ENCODE measurements around the gene EBF3.

The EBF3 gene

DNA sequence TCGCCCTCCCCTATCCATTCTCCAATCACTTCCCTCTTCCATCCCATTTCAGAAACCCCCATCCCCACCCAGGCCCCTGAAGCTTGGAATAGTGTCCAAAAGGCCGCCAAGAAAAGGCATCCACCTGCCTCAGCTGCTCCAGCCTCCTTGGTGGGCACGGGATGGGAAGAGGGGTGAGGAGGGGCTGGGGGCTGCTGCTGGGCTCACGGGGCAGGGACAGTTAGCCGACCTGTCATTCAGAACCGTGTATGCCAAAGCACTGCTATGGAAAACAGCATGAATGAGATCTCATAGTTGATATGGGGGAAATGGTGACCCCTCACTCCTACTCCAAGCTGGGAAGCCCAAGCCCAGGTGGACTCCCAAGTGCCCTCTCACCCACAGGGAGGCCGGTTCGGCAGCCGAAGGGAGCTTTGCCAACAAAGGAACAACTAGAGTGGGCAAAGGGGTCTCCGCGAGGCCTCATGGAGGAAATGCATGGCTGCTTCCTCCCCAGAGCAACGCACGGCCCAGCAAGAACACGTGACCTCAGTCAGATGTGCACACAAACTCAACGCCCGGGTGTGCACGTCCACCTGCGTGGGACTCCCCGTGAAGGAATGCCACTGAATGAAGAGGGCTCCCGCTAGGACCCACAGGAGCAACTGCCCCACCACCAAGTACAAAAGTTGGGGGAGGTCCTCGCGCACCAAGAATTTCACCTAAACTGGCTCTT lies 52.5 kb downstream of the EBF3 start:
- no peak for DNase-seq

DNA sequence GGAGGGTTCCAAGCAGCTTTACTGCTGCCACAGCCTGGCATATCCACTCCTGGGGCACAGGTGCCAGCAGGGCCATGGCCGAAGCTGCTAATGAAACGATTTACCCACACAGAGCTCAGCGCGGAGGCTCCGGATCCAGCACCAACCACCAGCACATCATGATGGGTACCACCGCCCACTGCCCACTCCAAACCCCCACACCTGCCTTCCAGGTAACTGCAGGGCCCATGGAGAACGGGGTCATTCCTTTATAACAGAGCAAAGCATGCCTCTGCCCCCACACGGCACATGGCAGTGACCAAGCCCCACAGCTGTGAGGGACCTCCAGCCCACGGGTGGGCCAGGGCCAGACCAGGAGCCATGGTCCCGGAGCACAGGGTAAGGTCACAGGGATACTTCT lies 53.2 kb downstream of the EBF3 start:
- no peak for DNase-seq

DNA sequence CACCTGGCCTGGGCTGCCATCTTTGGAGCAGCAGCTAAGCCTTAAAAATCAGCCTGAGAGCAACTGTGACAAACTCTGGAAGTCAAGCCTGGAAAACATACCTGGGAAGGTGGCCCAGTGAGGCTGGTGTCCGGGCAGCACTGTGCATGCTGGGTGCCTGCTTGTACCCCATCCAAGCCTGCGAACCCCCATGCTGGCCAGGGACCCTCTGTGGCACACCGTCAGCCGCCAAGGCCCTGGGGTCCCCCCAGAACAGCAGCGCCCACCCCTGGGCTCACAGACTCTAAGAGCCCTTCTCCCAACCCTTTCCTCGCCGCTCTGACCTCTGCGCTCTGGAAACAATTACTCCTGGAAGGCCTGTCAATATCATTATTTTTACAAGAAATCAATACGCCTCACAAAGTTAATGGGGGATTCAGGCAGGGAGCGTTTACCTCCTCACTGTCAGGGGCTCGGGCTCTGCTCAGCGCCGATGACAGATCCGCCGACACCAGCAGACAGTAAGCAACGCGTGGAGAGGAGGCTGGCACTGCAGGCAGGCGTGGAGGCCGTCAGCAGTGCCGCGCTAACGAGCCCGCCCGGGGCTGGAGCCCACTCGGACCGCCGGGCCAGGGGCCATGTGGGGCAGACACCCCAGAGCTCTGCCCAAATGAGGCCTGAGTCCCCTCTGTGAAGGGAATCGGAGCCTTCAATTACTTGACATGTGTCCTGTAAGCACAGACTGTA lies 54.4 kb downstream of the EBF3 start:
- no peak for DNase-seq

DNA sequence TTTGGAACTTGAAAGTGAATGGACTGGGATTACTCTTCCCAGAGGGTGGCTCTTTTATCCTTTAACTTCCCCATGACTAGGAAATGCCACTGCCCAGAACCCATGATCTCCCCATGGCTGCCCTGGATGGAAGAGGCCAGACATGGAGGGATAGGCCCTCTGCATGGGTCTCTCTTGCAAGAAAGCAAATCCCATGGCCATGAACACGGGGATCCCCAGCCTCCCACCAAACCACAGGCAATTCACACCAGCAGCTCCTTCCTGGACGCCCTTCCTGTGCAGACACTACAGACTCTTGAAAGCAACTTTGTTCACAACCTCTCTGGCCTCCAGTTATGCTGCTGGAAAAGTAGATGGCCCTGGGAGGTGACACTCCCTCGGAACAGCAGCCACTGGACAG lies 55.0 kb downstream of the EBF3 start:
- no peak for DNase-seq

DNA sequence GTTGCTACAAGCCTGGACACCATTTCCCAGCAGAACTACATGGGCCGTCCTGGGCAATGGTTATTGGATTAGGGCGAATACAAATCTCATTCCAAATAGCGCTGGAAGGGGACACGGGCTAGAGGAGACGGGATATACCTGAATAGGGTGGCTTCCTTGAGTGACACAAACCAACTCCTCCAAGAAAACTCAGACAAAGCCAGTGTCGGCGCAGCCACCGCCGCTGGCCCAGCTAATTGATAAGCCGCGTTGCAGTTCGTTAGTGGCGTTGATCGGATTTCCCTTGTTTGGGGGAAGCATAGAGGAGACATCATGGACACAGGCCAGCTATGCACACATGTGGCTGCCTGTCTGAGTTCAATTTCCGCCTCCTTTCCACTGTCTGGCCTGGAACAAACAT lies 55.7 kb downstream of the EBF3 start:
- no peak for DNase-seq

DNA sequence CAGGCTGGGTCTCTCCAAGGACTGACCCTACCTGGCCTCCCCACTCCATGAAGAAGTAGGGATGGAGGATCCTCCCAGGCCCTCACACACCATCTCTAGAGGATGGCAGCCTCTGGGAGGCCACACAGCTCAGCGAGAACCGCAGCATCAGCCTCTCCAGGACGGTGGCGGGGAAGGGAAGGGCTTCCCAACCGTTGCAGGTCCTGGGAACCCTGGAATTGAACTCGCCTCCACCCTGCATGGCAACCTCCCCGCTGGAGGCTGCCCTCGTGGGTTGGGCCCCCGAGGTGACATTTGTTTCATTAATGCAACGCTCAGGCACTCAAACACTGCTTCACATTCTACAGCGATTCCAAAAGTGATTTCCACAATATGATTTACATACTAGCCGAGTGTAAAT lies 58.5 kb downstream of the EBF3 start:
- DNase-seq: no peak

DNA sequence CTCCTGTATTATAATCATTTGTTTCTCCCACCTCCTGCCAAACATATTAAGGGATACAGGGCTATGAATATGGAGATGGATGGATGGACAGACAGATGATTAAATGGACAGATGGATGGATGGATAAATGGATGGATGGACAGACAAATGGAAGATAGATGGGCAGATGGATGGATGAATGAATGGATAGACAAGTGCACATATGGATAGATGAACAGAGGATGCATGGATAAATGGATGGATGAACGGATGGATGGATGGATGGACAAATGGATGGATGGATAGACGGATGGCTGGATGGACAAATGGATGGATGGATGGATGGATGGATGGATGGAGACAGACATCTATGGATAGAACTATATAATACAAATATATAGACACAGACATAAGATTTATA lies 59.8 kb downstream of the EBF3 start:
- DNase-seq: no peak

DNA sequence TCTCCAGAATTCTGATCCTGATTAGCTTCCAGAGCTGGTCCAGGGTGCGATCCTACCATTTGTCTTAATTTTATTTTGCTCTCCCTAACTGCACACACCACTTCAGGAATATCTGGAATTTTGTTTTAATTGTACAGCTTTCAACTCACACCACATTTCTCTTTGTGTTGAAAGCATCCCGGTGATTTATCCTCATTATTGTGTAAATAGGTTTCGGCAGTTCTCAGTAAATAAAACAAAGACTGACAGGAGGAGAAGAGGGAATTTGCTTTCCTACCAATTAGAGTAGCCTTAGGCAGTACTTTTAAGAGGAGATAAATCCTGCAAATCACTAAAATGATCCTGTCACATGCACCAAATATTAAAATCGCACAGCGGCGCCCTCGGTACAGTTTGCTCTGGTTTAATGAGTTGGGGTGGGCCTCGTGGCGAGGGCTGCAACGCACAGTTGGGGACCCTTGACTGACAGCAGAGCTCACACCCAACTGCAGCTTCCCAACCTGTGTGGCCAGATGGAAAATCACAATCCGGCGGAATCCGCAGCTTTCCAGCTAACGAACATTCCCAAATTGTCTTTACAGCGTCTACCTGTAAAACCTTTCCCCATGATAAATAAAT lies 62.6 kb downstream of the EBF3 start:
- DNase-seq: no peak

DNA sequence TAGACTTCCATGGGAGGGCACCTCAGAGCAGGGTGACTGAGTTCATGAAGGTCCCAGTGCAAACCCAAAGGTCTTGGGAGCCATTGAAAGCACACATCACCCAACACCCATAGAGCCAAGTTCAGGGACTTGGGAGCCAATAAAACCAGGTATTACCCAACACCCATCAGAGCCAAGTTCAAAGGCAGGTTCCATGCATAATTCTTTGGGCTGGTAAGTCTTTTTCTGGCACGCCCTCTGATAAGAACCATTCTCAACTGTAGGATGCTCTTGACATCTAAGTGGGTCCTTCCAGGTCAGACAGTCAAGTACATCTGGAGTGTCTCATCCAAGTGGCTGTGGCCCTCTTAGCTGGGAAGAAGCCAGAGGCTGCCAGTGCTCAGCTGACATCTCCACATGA lies 63.2 kb downstream of the EBF3 start:
- DNase-seq: no peak

DNA sequence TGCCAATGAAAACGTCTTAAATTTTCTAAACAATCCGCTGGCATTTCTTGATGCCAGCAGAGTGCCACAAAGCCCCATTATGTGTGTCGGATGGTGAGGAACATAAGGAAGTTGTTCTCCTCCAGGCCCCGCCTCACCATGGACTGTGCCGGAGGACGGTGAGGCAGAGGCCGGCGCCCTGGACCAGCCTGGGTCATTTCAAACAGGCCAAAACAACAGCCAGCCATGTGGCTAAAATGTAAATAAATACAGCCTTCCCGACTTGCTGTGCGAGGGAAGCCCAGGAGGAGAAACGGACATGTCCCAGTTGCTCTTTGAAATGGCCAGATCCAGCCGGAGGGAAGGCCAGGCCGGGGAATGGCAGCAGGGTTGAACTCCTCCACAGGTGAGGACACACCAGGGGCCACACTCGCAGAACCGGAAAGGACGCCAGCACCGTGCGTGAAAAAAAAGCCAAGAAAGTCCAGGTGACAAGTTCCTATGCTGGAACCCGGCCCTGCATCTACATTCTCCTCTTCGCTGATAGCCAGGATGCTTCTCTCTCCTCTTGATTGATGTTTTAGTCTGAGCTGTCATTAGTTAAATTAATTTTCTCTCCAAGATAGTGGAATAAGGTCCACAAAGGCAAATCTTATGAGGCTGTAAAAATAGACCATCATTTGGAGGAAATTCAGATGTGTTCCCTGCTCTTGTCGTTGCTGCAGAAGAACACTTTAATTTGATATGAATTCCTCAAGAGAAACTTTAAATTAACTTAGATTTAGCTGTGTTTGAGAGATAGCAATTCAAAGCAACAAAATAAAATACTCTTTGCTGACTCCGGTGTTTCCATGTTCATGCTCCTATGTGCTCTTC lies 64.6 kb downstream of the EBF3 start:
- DNase-seq: no peak

DNA sequence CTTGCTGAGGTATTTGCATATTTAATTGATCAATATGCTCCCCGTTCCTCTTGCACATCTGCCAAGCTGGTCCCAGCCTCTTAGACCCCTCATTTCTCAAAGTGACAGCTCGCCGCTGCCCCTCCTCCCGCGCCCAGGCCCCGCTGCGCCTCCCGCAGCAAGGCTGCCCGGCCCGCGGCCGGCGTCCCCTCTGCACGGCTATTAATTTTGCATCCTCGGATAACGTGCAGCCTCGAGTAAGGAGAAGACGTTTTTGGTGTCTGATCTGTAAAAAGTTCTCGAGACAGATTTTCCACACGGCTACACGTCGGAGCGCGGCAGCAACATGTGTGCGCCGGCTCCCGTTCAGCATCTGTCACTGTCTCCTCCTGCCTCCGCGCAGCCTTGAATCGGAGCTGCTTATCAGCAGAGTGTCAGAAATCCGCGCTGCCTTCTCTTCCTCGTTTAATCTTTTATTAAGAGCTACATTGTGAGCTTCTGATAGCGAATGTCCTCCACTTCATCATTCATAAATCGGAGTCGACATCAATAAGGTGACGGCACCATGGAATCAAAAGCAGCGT lies 65.3 kb downstream of the EBF3 start:
- no peak for DNase-seq

DNA sequence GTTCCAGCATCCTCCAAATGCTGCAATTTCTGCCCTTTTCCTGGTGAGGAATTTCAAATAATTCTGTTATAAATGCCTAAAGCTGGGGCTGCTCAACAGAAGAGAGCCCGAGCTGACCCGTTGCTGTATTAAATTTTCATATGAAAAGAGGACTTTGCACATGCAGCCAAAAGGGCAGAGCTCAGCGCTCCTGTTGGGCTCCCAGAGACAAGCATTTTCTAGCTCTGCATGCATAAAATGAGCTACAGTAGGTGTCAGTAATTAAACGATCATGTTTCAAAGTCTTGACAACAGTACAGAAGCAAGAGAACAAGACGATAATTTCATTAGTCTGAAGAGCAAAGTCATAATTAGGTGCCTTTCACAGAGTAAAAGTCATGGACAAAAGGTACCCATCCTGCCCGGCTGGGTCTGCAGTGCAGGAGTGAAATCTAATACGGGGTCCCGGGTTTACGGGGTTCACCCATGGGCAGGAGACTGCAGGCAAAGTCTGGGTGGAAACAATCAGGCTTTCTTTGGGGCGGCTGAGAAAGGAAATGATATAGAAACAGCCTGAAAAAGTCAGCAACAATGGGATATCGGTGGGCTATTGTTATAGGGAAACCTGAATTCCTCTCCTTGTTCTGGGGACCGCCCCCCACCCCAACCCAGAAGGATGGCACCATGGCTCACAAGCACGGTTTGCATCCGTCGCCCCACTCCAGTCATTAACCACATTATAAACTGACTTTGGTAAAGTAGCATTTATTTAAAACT lies 66.0 kb downstream of the EBF3 start:
- DNase-seq: no peak

DNA sequence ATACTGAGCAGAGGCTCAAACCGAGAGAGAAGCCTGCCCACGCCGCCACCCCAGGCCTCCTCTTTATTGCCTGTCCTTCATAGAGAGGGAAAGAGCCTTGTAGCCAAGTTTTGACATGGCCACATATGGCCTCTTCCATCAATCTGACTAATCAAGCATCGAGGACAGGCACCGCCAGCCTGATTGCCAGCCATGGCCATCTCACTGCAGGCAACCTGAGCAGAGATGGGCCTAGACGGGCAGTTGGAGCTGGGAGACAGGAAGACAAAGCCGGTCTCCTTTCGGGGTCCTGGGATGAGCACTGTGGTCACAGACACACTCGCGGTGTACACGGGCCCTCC lies 67.2 kb downstream of the EBF3 start:
- no peak for DNase-seq

DNA sequence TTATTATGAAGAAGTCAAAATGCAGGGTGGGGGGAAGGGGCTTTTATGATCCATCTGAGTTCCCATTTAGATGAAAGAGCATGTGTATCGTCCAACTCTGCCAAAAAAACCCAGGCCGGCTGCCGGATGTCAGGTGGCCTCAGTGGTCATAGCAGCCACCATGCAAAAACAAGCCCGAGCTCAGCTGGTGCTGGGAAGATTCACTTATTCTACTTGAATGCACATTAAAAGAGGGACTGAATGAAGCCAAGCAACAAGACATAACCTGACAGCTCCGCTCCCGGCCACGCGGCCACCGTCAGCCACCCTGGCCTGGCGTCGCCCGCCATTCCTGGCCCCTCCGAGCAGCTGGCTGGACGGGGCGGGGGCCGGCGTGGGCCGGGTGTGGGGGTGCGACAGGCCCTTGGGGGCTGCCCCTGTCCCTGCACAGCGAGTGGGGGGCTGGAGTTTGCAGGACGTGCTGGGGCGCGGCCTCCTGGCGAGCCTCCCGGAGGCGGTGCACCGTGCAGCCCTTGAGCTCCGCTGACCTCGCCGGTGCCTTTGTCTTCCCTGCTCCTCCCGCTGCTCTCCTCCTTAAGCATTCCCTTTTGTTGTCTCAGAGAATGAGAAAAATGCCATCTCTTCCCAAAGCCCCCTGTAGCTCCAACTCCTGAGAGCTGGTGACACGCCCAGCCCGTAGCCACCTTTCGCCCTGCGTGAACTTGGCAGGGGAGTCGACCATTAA lies 67.8 kb downstream of the EBF3 start:
- no peak for DNase-seq

DNA sequence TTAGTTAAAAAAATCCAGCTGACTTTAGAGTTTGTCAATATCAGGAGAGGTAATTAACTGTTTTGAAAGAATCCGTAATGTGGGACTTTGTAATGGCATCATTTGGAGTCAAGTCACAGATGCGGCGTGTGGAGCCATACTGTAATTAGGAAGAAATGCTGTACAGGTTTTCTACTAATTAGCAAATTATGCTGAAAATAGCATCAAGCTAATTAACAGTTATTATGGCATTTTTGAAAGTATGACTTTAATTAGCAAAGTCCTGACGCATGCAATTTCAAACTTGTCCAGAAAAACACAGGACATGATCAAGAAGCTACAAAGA lies 68.3 kb downstream of the EBF3 start:
- no peak for DNase-seq

DNA sequence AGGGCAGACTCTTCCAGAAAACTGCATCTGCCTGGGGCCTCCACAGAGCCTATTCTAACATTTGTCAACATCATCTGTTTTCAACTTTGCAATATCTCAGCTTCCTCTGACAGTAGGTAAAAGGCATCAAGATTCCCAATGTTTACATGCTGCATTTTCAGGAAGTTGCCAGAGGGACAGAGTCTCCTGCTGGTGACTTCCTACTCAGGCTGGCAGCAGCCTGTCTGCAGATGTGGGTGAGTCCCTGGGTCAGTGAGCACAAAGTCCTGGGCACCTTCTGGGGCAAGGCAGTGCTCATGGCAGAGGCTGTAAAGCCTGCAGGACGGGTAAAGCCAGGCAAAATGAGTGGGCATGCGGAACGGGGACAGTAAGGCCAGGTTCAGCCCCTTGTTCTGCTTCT lies 69.4 kb downstream of the EBF3 start:
- no peak for DNase-seq

DNA sequence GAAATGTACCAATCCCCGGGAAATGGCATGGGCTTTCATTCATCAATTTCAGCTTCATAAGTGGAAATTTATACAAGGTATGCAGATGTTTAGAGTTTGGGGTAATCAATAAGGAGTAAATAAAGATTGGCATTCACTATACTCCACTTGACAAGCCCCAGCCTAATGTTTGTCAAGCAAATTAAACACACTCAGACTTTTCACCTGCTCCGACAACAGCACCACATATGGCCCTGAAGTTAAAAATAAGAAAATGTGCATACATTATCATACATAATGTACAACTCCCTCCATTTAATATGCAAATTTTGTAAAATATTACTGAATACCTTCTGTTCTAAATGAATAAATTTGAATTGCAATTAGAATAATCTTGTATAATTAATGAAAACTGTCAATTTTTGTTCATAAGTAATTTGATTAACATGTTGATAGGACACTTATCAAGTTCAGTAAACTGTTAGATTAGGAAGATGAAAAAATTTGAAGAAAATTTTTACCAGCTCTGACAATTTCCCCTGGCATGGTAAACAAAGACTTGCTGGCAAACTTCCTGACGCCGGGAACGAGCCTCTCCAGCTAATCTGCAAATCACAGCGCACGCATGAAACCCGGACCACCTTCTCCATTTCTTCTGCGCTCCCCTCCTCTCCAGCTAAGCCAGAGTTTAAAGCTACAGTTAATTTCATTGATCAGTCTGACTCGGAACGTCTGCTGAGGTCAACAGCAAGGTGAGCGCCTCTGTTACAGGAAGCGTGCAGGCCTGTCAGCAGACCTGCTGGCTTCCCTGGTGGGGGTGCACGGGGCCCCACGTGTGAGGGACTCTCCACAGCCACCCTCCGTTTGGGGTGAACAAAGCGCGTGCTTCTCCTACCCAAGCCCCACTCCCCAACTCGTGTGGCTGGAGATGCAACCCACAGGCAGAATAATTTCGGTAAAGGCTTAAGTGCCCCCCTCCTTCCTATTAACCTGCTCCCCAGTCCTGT lies 70.7 kb downstream of the EBF3 start:
- no peak for DNase-seq

DNA sequence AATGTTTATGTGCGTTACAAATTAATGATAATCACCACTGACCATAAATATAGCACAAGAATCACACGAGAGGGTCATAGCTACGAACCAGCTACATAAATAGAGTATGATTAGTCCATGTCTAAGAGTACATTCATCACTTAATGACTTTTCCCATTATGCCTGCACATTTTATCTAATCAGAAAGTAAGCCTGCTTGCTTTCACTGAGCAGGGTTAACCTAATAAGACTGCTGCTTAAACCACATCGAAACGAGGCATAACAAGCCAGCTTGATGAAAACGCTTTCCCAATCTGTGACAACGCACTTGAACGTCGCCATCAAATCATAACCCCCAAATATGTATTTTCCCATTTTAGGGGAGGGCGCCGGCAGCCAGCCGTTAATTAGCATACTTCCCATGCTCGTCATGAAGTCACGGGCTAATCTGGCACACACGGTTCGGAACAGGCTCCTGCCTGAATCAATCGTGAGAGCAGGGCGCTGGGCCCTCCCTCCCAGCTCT lies 71.5 kb downstream of the EBF3 start:
- DNase-seq: no peak

DNA sequence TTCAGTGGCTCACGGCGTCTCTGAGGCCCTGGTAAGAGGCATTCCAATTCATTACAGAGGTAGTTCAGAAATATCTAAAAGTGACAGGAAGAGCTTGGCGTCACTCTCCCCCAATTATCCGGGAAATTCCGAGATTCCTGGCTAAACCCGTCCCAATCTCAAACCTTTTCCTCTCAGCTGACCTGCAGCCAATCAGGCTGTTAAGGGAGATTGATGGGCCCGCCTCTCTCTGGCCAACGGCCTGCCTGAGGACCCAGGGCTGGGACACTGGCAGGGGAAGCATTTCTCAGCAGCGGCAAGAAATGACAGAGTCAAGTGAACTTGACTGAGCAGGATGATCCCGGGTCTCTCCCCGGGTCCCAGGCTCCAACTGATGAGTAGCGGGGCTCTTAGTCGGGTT lies 72.3 kb downstream of the EBF3 start:
- DNase-seq: no peak

DNA sequence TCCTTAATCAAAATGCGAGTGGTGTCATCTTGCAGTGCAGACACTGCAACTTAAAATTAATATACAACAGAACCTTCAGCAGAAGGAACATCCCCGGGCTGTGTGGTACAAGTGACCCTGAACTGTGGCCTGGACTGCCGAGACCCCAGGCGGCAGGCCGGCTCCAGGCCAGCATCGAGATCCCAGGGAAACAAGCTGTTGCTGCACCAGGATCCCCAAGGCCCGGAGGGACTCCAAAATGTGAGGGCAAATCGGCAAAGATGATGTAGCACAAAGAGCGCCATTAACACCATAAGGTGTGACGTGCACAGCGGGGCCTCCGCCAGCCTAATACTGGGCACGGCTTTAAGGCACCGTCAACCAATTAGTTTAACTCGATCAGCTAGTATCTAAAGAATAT lies 73.9 kb downstream of the EBF3 start:
- no peak for DNase-seq

All from fibroblast of skin of abdomen (primary cell).